GM12801 (cell line): ENCODE measurements around the gene PIP5K1B.

Experiments
- CTCF ChIP-seq: IDR thresholded peaks from one replicate; pipeline ENCODE4 v1.5.1; 2011; ENCODE audit warnings: control low read depth; ENCODE audit not compliant: insufficient read length; ENCODE audit errors: extremely low read depth

The PIP5K1B gene

GRCh38 chr9:69009708-69010107, 304.7 kb downstream of the PIP5K1B start:
- no peak for TF ChIP-seq CTCF

GRCh38 chr9:69012696-69013381, 307.8 kb downstream of the PIP5K1B start:
- TF ChIP-seq CTCF, result no peak

GRCh38 chr9:69013382-69013727, 308.3 kb downstream of the PIP5K1B start:
- no peak for TF ChIP-seq CTCF

GRCh38 chr9:69014013-69014412, 309.0 kb downstream of the PIP5K1B start, which contains the start of gene PRKACG:
Gene PRKACG, minus strand, starts transcription at chr9:69014113. Its CDS starts 21 bp downstream, at chr9:69014092.
- TF ChIP-seq CTCF, result no peak

GRCh38 chr9:69016191-69017096, 311.4 kb downstream of the PIP5K1B start:
- TF ChIP-seq CTCF, result no peak

- TF ChIP-seq CTCF, result no peak
These were observed 313.7 kb downstream of the PIP5K1B start for GRCh38 chr9:69018737-69019136.

GRCh38 chr9:69019808-69020207, 314.8 kb downstream of the PIP5K1B start:
- no peak for TF ChIP-seq CTCF
